Kidney (tissue), 14 donors: ENCODE results near the gene MDGA2. TPM values are rescaled to one million over a fixed set of nuclear protein-coding genes. Genes with fewer than 3 reads are reported as not detected.
A peak's percentile ranks its signal among the peaks of the same experiment; 100 is the strongest.

Source experiments
- DNase-seq, 5 donors: peaks; one replicate each; pipeline ENCODE4 v3.0.0-alpha.2; 2013 to 2020
- FAIRE-seq: peaks from 2 replicates; lab custom pipeline; 2012; peaks lifted over from hg19 to GRCh38; lab: Jason Lieb, UNC
- H3K27ac ChIP-seq, 2 donors: one replicate each; pipeline ENCODE4 v1.7.0; 2013; ENCODE audit warnings: low read depth in 2 of 2, low read length in 2 of 2, inconsistent platforms in 1 of 2
- H3K27me3 ChIP-seq: one replicate; pipeline ENCODE4 v1.7.1; 2013; ENCODE audit warnings: low read length, inconsistent platforms; ENCODE audit not compliant: control insufficient read depth, insufficient read depth
- H3K36me3 ChIP-seq, 3 donors: one replicate each; pipeline versions ENCODE4 v1.7.0 to v1.7.1; 2013; ENCODE audit warnings: low read length in 3 of 3, control low read depth in 1 of 3, inconsistent platforms in 1 of 3; ENCODE audit not compliant: insufficient read depth in 3 of 3, control insufficient read depth in 2 of 3
- H3K4me1 ChIP-seq, 3 donors: one replicate each; pipeline versions ENCODE4 v1.7.0 to v1.7.1; 2013; ENCODE audit warnings: low read length in 3 of 3, inconsistent platforms in 1 of 3, low read depth in 1 of 3; ENCODE audit not compliant: control insufficient read depth in 2 of 3, insufficient read depth in 2 of 3
- H3K4me3 ChIP-seq, 3 donors: one replicate each; pipeline versions ENCODE4 v1.7.0 to v1.8.1; 2013; ENCODE audit warnings: low read length in 3 of 3, control low read depth in 1 of 3, inconsistent platforms in 1 of 3
- H3K9ac ChIP-seq, 3 donors: one replicate each; pipeline versions ENCODE4 v1.7.0 to v1.7.1; 2013; ENCODE audit warnings: low read length in 3 of 3, control low read depth in 1 of 3, inconsistent platforms in 1 of 3
- H3K9me3 ChIP-seq, 3 donors: one replicate each; pipeline versions ENCODE4 v1.7.0 to v1.7.1; 2013; ENCODE audit warnings: low read length in 3 of 3, control low read depth in 1 of 3, inconsistent platforms in 1 of 3; ENCODE audit not compliant: control insufficient read depth in 2 of 3, insufficient read depth in 1 of 3
- intact Hi-C: fragments of 100-400 bp; cut with DNase I; formaldehyde crosslinking; loops from one replicate; pipeline ENCODE4 v1.11.1; 2022
- polyA plus RNA-seq: library from polyadenylated mRNA; stranded (reverse); fragments of 350-450 nt; fragmentation: Illumina TruSeq; extraction: RNeasy Lipid Tissue Mini Kit (QIAGEN cat#74804); gene quantifications from one replicate; pipeline ENCODE4 v1.2.3, GENCODE V29; 2014; ENCODE audit warnings: low read depth, low replicate concordance; ENCODE audit not compliant: insufficient read depth
- total RNA-seq: library from RNA; stranded (reverse); fragmentation: NEBNext Ultra II Directional; extraction: Animal tissue kit (Norgen Biotek cat#: 25700); gene quantifications from one replicate; pipeline ENCODE4 v1.2.1, GENCODE V29; 2021
- TF ChIP-seq, protein P1 (sequence below): IDR thresholded peaks from 3 replicates; pipeline ENCODE4 v1.5.1; 2012; ENCODE audit warnings: mild to moderate bottlenecking, moderate library complexity, borderline replicate concordance; ENCODE audit not compliant: insufficient read depth; ENCODE audit errors: extremely low read depth
- donor health status: control.
- donor health status: control.
- donor health status: control.
- donor health status: control.
- donor health status: control.
- donor health status: DM: yes; HTN: yes; CAD: no.
- donor health status: Normal renal cell carcinoma (clear cell type).

The MDGA2 gene
- total and polyA plus RNA-seq, 2 donors from 2014 or later, result 0.41 TPM; not detected in 1

DNA sequence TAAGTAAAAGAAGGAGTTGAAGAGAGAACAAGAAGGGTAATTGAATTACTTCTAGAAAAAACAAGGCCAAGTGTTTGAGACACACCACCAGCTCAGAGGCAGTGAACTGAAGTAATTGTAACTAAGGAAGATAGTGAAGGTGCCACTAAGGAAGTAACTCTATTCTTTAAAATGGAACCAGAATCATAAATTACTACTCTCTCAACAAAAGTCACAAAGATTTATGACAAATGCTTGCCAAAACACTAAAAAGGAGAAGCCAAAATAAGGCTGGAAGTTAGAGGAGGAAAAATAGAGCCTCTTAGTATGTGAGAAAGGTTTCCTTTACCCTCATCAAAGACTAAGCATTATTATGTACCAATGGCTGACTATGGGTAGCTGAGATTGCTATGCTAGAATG, 208.5 kb downstream of the MDGA2 start:
- DNase-seq (peak in 1 of 5 donors; percentile 18), FAIRE-seq (no peak)
- no peak overlapping the region for H3K4me3 ChIP-seq
- H3K9me3 ChIP-seq, result no peaks in the 10 kb centered on the region
- no peak overlapping the region for H3K27ac ChIP-seq
- TF ChIP-seq, protein P1, sequence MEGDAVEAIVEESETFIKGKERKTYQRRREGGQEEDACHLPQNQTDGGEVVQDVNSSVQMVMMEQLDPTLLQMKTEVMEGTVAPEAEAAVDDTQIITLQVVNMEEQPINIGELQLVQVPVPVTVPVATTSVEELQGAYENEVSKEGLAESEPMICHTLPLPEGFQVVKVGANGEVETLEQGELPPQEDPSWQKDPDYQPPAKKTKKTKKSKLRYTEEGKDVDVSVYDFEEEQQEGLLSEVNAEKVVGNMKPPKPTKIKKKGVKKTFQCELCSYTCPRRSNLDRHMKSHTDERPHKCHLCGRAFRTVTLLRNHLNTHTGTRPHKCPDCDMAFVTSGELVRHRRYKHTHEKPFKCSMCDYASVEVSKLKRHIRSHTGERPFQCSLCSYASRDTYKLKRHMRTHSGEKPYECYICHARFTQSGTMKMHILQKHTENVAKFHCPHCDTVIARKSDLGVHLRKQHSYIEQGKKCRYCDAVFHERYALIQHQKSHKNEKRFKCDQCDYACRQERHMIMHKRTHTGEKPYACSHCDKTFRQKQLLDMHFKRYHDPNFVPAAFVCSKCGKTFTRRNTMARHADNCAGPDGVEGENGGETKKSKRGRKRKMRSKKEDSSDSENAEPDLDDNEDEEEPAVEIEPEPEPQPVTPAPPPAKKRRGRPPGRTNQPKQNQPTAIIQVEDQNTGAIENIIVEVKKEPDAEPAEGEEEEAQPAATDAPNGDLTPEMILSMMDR, result no peak
- intact Hi-C loops, result no loop called here
- H3K27me3 ChIP-seq, result no peaks in the 10 kb centered on the region
- H3K9ac ChIP-seq, result no peak overlapping the region
- no peaks in the 10 kb centered on the region for H3K36me3 ChIP-seq
- H3K4me1 ChIP-seq, result no peaks in the 10 kb centered on the region

DNA sequence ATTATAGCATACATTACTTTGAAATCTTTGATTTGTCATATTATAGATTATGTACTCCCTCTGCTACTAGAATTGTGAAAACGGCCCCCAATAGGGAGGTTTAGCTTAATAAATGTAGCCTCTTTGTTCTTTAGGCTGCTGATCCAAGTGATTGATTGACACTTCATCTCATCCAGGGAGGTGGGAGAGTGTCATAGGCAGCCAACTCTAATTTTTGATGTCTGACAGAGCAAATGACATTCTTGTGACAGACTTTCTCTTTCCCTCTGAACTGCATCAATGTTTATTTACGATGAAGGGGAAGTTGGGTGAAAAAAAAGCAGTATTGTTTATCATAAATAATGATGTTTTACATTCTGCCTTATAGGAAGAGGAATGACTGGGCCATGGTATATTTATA, 221.4 kb downstream of the MDGA2 start:
- DNase-seq (no peak), FAIRE-seq (no peak)
- Histone ChIP-seq H3K9ac (no peak overlapping the region), H3K27ac (no peak overlapping the region), H3K4me3 (no peak overlapping the region), H3K27me3 (no peaks in the 10 kb centered on the region), H3K4me1 (no peaks in the 10 kb centered on the region), H3K9me3 (no peaks in the 10 kb centered on the region), H3K36me3 (no peaks in the 10 kb centered on the region)
- TF ChIP-seq, protein P1, result no peak
- intact Hi-C loops, result no loop called here

DNA sequence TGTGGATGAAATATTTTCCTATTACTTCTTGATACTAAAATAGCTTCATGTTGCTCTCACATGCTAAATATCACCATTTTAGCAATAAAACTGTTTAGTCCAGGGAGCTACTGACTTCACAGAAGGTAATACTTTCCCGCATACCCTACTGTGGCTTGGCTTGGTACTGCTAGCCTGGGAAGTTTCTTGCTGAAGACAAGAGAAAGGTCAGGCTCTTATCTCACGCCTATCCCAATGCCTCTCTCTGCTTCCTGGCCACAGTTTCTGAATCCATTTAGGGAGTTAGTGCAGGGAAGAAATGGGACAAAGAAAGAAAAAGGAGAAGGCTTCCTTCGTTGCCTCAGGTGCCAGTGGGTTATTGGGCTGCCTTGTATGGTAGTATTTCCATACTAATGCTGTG, 228.3 kb downstream of the MDGA2 start:
- no peak overlapping the region for H3K27ac ChIP-seq
- TF ChIP-seq, protein P1, result no peak
- H3K4me3 ChIP-seq, result no peak overlapping the region
- intact Hi-C loops, result no loop called here
- DNase-seq (no peak), FAIRE-seq (no peak)
- no peaks in the 10 kb centered on the region for H3K36me3 ChIP-seq
- H3K9me3 ChIP-seq, result no peaks in the 10 kb centered on the region
- H3K4me1 ChIP-seq, result no peaks in the 10 kb centered on the region
- no peaks in the 10 kb centered on the region for H3K27me3 ChIP-seq
- no peak overlapping the region for H3K9ac ChIP-seq

DNA sequence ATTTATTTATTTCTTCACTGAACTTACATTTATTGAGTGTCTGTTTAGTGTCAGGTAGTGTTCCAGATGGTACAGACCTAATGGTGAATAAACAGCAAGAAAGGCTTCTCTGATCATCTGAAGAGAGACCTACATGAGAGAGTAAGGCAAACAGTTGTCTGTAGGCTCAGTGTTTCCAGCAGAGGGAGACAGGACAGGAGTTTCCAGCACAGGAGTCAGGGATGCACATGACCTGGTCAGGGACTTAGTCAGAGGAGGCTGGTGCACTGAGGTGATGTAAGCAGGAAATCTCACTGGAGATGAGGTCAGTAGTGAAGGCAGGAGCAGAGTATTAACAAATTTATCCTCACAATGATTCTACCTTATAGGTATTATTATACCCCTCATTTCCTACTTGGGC, 233.2 kb downstream of the MDGA2 start:
- no peak for FAIRE-seq
- no peak overlapping the region for H3K27ac ChIP-seq
- H3K27me3 ChIP-seq, result no peaks in the 10 kb centered on the region

More for the DNA sequence above, 233.2 kb downstream of the MDGA2 start:
- no peaks in the 10 kb centered on the region for H3K36me3 ChIP-seq
- H3K9ac ChIP-seq, result no peak overlapping the region
- intact Hi-C loops, result no loop called here
- TF ChIP-seq, protein P1, result peak; percentile 12
- DNase-seq, result peak in 2 of 5 donors; percentile 19 to 20
- H3K4me1 ChIP-seq, result peaks cover 0 to 5% (median 0%) of the 10 kb centered on the region in 3 donors
- no peak overlapping the region for H3K4me3 ChIP-seq
- H3K9me3 ChIP-seq, result no peaks in the 10 kb centered on the region
